NCI-H1694 (cell line): ENCODE data around the gene ZNF143.
"Not testable (repeated sequence)": the region's sequence is repeated elsewhere in the genome, so short reads cannot be mapped to it uniquely, and the experiment has no call there.

Experiments
- DNase-seq: peaks from one replicate; lab custom pipeline; 2025; lab: John Stamatoyannopoulos, UW

ZNF143 gene

DNA sequence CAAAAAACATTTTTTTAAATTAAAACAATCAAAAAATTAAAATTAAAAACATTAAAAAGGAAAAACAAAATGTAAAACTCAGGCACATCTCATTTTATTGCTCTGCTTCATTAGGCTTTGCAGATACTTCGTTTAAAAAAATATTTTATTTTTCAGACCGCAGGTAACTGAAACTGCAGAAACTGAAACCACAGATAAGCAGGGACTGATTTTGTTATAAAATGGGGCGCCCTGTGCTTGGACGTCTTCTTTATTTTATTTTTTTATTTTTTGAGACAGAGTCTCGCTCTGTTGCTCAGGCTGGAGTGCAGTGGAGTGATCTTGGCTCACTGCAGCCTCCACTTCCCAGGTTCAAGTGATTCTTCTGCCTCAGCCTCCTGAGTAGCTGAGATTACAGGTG lies 88.4 kb downstream of the ZNF143 start:
- not testable (repeated sequence) for DNase-seq

DNA sequence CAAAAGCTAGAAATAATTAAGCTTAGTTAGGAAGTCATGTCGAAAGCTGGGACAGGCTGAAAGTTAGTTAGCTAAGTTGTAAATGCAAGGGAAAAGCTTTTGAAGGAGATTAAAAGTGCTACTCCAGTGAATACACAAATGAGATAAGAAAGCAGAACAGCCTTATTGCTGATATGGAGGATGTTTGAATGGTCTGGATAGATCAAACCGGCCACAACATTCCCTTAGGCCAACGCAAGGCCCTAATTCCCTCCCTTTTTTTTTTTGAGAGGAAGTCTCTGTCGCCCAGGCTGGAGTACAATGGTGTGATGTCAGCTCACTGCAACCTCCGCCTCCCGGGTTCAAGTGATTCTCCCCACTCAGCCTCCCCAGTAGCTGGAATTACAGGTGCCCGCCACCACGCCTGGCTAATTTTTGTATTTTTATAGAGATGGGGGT lies 89.4 kb downstream of the ZNF143 start:
- DNase-seq: no peak

DNA sequence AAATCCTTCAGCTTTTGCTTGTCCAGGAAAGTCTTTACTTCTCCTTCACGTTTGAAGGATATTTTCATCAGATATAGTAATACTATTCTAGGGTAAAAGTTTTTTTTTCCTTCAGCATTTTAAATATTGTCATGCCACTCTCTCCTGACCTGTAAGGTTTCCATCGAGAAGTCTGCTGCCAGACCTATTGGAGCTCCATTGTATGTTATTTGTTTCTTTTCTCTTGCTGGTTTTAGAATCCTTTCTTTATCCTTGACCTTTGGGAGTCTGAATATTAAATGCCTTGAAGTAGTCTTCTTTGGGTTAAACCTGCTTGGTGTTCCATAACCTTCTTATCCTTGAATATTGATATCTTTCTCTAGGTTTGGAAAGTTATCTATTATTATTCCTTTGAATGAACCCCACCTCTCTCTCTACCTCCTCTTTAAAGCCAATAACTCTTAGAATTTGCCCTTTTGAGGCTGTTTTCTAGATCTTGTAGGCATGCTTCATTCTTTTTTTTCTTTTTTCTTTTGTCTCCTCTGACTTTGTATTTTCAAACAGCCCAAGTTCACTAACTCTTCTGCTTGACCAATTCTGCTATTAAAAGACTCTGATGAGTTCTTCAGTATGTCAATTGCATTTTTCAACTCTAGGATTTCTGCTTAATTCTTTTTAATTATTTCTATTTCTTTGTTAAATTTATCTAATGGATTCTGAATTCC lies 100.6 kb downstream of the ZNF143 start:
- no peak for DNase-seq

DNA sequence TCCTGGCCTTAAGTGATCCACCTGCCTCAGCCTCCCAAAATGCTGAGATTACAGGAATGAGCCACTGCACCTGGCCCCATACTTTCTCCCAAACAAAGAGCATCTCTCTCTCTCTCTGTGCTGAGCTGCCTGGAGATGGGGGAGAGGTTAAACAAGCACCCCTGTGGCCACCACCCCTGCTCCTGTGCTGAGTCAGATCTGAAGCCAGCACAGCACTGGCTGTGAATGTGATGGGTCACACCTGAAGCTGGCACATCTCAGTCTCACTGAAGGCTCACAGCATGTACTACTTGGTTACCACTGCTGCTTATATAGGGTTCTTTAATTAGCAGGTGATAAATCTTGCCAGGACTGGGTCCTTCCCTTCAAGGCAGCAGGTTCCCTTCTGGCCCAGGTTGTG lies 101.9 kb downstream of the ZNF143 start:
- no peak for DNase-seq

DNA sequence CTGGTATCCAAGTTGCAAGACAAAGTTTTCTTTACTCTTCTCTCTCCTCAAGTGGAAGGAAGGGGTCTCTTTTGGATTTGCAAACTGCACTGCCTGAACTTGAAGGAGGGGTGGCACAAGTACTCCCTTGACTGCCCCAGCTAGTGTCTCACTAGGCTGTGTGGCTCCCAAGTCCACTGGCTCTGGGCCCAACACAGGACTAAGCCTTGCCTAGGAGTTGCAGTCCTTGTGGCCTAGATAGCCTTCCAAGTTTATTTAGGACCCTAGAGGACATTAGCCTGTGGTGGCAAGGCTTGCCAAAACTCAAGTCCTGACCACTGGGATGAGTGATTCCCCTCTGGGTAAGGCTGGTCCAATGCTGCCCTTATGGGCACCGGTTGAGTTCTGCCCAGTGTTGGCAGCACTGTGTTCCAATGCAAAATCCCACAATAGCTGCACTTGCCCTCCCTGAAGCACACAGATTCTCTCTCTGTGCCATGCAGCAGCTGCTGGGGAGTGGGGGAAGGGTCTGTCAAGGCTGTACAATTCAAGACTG lies 102.5 kb downstream of the ZNF143 start:
- no peak for DNase-seq

DNA sequence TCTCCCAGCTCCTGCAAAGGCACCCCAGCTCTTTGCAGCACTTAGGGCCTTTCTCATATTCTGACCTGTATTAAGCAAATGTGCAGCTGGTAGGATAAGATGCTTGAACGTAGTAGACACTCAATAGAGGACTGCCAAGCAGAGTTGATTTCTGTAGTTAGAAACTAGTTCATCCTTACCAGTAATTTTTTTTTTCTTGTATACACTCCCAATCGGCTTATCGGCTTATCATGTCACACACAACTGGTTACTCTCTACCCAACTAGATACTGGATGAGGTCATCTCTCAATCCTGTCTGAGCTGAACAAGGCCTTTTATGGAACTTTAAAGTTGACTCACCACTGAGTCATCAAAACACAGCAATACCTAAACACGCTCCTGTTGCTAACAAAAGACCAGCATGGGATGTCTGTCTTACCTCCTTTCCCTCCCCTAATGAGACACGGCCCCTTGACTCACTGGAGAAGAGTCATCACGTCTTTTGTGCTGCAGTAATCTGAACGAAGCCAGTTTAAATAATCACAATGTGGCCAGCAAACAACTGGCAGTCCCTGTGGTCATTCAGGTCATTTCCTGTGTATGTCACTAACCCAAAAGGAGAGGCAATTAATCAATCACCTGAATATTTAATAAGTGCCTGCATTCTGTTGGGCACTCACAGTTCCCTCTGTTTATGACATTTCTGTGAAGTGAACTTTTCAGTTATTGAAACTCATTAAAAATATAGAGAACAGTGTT lies 105.2 kb downstream of the ZNF143 start:
- DNase-seq: no peak

DNA sequence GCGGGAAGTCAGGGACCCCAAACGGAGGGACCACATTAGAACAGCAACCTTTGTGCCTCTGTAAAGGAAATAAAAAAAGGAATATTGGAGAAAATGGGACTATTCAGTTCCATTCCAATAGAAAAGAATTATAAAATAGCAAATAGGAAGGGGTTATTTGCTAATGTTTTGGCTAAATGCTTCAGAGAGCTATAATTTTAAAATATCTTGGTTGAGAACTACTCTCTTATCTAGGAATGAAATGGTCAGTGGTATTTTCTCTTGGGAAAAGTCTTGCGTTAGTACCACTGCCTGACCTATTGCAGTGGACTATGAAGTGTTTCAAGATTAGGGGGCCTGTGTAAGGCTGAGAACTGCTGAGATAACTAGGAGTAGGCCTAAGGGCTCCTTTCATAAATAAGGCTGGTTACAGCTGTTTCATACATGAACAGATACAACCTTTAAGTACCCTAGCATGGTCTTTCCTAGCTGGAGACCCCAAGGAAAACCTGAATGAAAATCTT lies 105.8 kb downstream of the ZNF143 start:
- DNase-seq: no peak

DNA sequence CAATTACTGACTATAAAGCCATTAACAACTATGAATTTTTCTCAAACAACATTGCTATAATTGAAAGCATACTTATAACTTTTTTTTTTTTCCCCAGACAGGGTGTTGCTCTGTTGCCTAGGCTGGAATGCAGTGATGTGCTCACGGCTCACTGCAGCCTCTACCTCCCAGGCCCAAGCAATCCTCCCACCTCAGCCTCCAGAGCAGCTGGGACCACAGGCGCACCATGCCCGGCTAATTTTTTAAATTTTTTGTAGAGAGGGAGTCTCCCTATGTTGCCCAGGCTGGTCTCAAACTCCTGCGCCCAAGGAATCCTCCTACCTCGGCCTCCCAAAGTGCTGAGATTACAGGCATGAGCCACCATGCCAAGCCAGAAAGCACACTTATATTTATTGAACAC lies 106.6 kb downstream of the ZNF143 start:
- no peak for DNase-seq

DNA sequence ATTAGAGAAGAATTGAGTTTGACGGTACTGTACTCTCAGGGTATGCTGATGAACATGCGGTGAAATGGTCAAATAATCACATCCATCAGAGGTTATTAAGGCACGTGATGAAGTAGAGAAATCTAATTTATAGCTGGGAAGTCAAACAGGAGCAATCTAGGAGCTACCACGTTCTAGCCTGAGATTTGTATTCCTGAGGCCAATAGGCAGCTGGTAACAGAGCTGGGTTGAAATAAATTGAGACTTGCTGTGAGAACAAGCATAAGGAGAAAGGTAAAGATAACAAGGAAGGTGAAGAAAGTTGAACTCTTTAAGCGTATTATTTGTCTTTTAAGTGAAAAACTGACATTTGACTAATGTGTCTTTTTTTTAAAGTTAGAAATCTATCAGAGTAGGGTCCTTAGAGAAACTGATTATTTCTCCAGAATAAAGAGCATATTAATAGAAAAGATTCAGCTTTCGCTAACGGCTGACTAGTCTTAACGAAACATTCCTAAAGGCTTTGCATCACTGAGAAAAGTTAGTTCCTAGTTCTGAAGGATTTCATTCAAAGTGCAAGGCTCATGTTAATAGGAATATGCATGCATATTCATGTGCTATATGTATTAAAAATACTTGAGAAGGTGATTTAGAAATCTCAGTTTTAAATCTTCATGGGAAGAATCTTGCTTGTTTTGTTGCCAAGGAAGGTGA lies 107.5 kb downstream of the ZNF143 start:
- no peak for DNase-seq

DNA sequence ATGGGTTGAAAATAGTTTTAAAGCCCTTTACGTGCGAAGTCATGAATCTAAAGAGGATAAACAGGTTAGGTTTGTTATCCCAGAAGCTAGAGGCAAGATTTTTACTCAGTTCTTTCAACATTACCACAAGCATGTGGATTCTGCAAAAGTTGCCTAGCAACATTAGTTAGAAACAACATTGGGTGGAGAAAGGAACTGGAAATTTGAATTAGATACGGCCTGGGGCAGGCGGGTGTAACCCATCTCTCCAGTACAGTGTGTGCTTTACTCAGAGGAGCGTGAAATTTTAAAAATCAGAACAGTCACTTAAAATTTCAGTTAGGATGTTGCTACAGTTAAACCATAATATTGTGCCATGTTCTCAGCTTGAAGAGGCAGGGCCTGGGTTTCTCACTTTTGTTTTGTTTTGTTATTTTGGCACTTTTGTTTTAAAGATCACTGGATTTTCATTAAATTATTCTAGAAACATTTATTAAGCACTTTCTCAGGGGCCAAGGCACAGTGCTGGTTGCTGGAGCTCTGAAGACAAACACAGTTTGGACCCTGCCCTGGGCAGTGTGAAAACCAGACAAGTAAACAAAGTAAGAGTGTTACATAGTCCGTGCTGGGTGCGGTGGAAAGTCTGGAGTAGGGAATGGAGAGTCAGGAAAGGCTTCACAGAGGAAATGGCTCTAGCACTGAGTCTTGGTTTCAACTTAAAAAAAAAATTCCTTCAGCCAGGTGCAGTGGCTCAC lies 108.2 kb downstream of the ZNF143 start:
- DNase-seq: no peak

DNA sequence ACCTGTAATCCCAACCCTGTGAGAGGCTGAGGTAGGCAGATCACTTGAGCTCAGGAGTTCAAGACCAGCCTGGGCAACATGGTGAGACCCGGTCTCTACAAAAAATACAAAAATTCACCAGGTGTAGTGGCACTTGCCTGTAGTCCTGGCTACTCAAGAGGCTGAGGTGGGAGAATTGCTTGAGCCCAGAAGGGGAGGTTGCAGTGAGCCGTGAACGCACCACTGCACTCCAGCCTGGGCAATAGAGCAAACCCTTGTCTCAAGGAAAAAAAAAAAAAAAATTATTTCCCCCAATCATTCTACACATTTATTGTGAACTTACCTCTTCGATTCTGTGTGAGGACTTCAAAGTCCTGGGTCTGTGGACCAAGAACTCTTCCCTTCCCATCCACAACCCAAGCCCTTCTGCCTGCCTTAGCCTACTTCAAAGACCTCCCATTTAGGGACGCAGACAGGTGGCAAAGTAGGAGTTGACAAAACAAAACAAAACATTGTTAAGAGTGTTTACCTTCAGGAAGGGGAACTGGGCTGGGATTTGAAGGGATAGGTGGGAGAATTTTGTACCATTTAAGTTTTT lies 108.9 kb downstream of the ZNF143 start:
- DNase-seq: no peak

DNA sequence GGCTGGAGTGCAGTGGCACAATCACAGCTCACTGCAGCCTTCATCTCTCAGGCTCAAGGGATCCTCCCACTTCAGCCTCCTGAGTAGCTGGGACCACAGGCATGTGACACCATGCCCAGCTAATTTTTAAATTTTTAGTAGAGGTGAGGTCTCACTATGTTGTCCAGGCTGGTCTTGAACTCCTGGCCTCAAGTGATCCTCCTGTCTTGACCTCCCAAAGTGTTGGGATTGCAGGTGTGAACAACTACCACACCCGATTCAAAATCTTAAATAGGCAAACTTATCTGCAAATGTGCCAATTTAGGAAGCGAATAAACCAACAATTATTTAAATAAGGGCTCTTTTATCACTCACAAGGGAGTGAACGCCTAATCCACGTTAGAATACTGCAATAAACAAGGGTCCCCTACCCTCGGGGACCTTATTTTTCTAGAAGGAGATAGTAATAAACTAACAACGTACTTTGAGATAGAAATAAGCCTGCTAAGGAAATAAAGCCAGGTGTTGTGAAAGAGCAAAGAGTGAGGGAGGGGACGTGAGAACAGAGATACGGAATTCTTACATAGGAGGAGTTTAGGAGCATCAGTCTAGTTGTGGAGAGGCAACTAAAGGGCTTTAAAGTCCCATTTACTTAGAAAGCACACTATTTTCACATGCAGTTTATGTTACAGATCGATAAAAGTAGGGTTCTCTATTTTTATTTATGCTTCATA lies 109.7 kb downstream of the ZNF143 start:
- DNase-seq: no peak

DNA sequence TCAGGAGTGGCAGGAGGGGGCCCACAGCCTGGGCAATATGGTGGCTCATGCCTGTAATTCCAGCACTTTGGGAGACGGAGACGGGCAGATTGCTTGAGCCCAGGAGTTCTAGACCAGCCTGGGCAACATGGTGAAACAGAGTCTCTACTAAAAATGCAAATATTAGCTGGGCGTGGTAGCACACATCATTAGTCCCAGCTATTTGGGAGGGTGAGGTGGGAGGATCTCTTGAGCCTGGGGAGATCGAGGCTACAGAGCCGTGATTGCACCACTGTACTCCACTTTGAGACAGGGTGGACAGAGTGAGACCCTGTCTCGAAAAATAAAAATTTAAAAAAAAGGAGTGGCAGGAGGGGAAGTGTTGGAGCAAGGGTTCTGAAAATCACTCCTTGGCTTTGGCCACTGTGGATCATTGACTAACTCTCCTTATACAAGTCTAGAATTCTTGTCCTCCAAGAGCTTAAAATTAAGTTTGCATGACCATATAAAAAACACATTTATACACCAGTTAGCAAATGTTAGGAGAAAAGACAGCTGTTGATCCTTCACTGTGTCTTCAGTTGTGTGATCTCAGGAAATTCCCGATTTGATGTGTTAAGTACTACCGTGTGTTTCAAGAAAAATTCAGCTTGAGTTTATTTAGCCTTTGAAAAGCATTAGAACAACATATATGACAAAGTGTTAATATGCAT lies 110.4 kb downstream of the ZNF143 start:
- no peak for DNase-seq

DNA sequence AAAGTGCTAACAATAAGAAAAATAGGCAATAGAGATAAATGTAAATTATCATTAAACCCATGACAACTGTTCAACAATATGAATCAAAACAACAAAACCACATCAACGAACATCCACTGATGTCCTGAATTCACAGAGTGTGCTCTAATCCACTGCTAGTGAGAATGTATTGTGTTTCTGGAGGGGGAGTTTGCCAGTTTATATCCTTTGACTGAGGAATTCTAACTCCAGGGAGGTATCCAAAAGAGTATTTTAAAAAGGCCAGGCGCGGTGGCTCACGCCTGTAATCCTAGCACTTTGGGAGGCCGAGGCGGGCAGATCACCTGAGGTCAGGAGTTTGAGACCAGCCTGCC lies 110.9 kb downstream of the ZNF143 start:
- DNase-seq: no peak

DNA sequence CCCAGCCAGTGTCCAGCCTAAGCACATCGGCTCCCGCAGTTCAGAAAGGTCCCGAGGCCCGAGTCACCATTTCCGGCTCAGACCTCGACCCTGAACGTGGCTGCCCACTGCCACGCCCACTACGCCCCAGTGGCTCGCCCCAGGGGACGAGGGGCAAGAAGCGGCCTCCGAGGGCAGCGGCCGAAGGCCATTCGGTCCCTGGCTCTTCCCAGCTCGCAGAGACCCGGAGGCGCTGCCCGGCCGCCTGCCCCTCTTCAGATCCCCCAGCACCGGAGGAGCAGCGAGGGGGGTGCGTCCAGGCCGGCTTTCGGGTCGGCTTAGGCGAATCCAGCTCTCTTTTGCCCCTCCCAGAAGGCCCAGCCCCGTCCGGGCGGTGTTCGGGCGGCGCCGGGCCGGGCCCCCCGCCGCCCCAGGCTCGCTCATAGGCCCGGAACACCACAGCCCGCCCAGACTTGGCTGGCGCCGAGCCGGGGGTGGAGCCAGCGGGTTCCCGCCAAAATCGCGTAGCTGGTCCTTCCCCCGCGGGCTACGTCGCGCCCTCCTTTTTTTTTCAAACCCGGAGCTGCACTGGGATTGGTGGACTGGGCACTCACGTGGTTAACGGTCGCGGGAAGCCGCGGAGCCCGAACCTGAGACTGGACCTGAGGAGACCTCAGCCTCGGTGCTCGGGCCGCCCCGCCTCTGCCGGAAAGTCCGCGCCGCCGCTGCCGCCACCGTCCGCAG lies 112.4 kb downstream of the ZNF143 start, which contains the start of gene WEE1:
WEE1 (plus strand) TSS at position 619 of the 723 bp plus-strand sequence. CDS start 264 bp downstream, outside the sequence.
- DNase-seq: peak; percentile 89

DNA sequence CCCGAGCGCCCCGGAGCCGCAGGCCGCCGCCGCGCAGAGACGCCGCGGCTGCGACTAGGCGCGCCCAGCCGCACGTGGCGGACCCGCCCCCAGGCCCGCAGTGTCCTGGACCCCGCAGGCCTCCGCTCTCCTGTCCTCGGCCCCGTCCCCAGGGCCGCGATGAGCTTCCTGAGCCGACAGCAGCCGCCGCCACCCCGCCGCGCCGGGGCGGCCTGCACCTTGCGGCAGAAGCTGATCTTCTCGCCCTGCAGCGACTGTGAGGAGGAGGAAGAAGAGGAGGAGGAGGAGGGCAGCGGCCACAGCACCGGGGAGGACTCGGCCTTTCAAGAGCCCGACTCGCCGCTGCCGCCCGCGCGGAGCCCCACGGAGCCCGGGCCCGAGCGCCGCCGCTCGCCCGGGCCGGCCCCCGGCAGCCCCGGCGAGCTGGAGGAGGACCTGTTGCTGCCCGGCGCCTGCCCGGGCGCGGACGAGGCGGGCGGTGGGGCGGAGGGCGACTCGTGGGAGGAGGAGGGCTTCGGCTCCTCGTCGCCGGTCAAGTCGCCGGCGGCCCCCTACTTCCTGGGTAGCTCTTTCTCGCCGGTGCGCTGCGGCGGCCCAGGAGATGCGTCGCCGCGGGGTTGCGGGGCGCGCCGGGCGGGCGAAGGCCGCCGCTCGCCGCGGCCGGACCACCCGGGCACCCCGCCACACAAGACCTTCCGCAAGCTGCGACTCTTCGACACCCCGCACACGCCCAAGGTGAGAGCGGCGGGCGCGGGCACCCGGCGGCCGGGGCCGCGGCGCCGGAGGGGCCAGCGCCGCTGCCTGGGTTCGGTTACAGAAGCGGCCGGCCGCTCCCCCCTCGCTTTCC lies 113.2 kb downstream of the ZNF143 start:
- no peak for DNase-seq

DNA sequence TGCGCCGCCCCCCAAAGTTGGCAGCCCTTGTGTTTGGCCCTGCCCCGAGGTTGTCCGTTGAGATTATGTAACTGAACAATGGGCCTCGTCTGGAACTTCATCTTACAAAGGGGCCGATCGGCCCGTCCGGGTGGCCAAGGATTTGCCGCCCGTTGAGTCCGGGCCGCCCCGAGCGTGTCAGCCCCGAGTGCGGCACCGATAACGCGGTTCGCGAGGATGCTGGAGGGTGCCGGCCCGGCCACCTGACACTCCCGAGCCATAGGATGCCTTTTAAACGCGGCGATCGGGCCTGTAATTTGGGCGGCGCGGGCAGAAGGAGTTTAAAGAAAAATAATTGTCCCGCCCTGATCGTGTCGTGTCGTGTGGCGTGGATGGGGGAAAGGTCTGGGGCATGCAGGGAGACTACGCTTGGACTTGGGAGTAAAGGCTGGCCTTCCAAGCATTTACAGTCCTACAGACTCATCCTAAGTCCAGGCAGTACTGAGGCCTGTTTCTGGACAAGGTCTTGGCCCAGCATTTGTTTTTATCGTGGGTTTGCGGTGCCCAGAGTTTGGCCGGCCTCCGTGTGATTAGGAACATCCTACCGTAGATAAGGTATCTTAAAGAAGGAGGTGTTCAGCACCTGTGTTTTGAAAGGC lies 113.9 kb downstream of the ZNF143 start:
- DNase-seq: no peak
